A549 (cell line): ENCODE data around the gene AMZ1.

ENCODE experiments used
- POLR2A ChIP-seq: IDR thresholded peaks from 2 replicates; pipeline ENCODE4 v1.6.1; 2012; ENCODE audit warnings: mild to moderate bottlenecking, low read length
- TF ChIP-seq, protein P1 (sequence below): fragments of 200-600 bp; sonication (generic); IDR thresholded peaks from 2 replicates; pipeline ENCODE4 v1.6.1; 2016; ENCODE audit warnings: antibody characterized with exemption, mild to moderate bottlenecking, moderate library complexity

GRCh38 chr7:2726316-2727018 lies 38.5 kb downstream of the AMZ1 start:
- TF ChIP-seq, protein P1, sequence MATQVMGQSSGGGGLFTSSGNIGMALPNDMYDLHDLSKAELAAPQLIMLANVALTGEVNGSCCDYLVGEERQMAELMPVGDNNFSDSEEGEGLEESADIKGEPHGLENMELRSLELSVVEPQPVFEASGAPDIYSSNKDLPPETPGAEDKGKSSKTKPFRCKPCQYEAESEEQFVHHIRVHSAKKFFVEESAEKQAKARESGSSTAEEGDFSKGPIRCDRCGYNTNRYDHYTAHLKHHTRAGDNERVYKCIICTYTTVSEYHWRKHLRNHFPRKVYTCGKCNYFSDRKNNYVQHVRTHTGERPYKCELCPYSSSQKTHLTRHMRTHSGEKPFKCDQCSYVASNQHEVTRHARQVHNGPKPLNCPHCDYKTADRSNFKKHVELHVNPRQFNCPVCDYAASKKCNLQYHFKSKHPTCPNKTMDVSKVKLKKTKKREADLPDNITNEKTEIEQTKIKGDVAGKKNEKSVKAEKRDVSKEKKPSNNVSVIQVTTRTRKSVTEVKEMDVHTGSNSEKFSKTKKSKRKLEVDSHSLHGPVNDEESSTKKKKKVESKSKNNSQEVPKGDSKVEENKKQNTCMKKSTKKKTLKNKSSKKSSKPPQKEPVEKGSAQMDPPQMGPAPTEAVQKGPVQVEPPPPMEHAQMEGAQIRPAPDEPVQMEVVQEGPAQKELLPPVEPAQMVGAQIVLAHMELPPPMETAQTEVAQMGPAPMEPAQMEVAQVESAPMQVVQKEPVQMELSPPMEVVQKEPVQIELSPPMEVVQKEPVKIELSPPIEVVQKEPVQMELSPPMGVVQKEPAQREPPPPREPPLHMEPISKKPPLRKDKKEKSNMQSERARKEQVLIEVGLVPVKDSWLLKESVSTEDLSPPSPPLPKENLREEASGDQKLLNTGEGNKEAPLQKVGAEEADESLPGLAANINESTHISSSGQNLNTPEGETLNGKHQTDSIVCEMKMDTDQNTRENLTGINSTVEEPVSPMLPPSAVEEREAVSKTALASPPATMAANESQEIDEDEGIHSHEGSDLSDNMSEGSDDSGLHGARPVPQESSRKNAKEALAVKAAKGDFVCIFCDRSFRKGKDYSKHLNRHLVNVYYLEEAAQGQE: no peak
- no peak for TF ChIP-seq POLR2A
